Breast epithelium (tissue), 3 donors: ENCODE measurements around the gene TMEM131.

Experiments
- CTCF ChIP-seq, 3 donors: fragments of 450-650 bp; IDR thresholded peaks; one replicate each; pipeline ENCODE4 v1.5.1; 2016 to 2017; ENCODE audit warnings: antibody characterized with exemption in 3 of 3, mild to moderate bottlenecking in 3 of 3, moderate library complexity in 3 of 3
- POLR2AphosphoS5 ChIP-seq, 3 donors: sonication (generic); formaldehyde crosslinking; IDR thresholded peaks; one replicate each; pipeline ENCODE4 v1.6.1; 2017; ENCODE audit warnings: antibody characterized with exemption in 3 of 3

GRCh38 chr2:98012561-98012991, 16.8 kb upstream of the TMEM131 start:
- TF ChIP-seq CTCF (IDR thresholded peaks at IDR 0.05), result no peak
- no peak for TF ChIP-seq POLR2AphosphoS5 (IDR thresholded peaks at IDR 0.05)
